CD14-positive monocyte (primary cell): ENCODE data around the gene IGFBP2. TPM values are rescaled to one million over a fixed set of nuclear protein-coding genes. Genes with fewer than 3 reads are reported as not detected.

Experiments used
- DNase-seq, 3 donors: peaks; one replicate each; pipeline ENCODE4 v3.0.0-alpha.2; 2011 to 2022
- H2AFZ ChIP-seq: 2 replicates; pipeline ENCODE4 v1.6.0; 2012; ENCODE audit warnings: mild to moderate bottlenecking, low read depth, low read length, inconsistent platforms; ENCODE audit not compliant: insufficient read depth, poor library complexity, severe bottlenecking
- H3K27ac ChIP-seq, 2 donors: 1 replicate in 1 of 2; 2 replicates in 1 of 2; pipeline ENCODE4 v1.5.1; 2012 to 2013; ENCODE audit warnings: low read length in 2 of 2, control low read depth in 1 of 2, inconsistent platforms in 1 of 2, low read depth in 1 of 2, mild to moderate bottlenecking in 1 of 2
- H3K27me3 ChIP-seq, 2 donors: one replicate each; pipeline versions ENCODE4 v1.6.0 to v1.6.1; 2011 to 2013; ENCODE audit warnings: low read length in 2 of 2; ENCODE audit not compliant: control insufficient read depth in 2 of 2, insufficient read depth in 2 of 2
- H3K36me3 ChIP-seq, 2 donors: replicated peaks in 1 of 2; 1 replicate in 1 of 2; 2 replicates in 1 of 2; pipeline versions ENCODE4 v1.5.1 to v1.6.1; 2012 to 2013; ENCODE audit warnings: low read length in 2 of 2, control low read depth in 1 of 2, inconsistent platforms in 1 of 2, mild to moderate bottlenecking in 1 of 2; ENCODE audit not compliant: insufficient read depth in 2 of 2, control insufficient read depth in 1 of 2
- H3K4me1 ChIP-seq, 2 donors: 1 replicate in 1 of 2; 2 replicates in 1 of 2; pipeline versions ENCODE4 v1.5.1 to v1.6.1; 2012 to 2013; ENCODE audit warnings: low read length in 2 of 2, control low read depth in 1 of 2, inconsistent platforms in 1 of 2, mild to moderate bottlenecking in 1 of 2, moderate library complexity in 1 of 2; ENCODE audit not compliant: insufficient read depth in 2 of 2, control insufficient read depth in 1 of 2
- H3K4me2 ChIP-seq: replicated peaks from 2 replicates; pipeline ENCODE3; 2012; ENCODE audit warnings: low read length, moderate library complexity, mild to moderate bottlenecking; ENCODE audit not compliant: poor library complexity, severe bottlenecking; ENCODE audit errors: extremely low read depth
- H3K4me3 ChIP-seq, 3 experiments: fragments of 200-600 bp in 1 of 3; sonication (generic) in 1 of 3; replicated peaks in 1 of 3; 1 replicate in 2 of 3; 2 replicates in 1 of 3; pipeline ENCODE4 v1.5.1; 2011 to 2013; ENCODE audit warnings: low read length in 3 of 3, mild to moderate bottlenecking in 3 of 3, control low read depth in 2 of 3, low read depth in 2 of 3, inconsistent platforms in 1 of 3, moderate library complexity in 1 of 3
- H3K79me2 ChIP-seq: 2 replicates; pipeline ENCODE4 v1.6.0; 2012; ENCODE audit warnings: mild to moderate bottlenecking, control low read depth, inconsistent platforms, low read length, moderate library complexity; ENCODE audit not compliant: insufficient read depth
- H3K9ac ChIP-seq: 2 replicates; pipeline ENCODE4 v1.6.0; 2017; ENCODE audit warnings: low read length, mild to moderate bottlenecking; ENCODE audit not compliant: insufficient read depth, poor library complexity, severe bottlenecking
- H3K9me3 ChIP-seq, 2 donors: replicated peaks in 1 of 2; 1 replicate in 1 of 2; 2 replicates in 1 of 2; pipeline versions ENCODE4 v1.5.1 to v1.6.1; 2012 to 2013; ENCODE audit warnings: low read length in 2 of 2, control low read depth in 1 of 2; ENCODE audit not compliant: control insufficient read depth in 1 of 2, insufficient read depth in 1 of 2
- H4K20me1 ChIP-seq: 2 replicates; pipeline ENCODE4 v1.6.0; 2012; ENCODE audit warnings: mild to moderate bottlenecking, low read length, control low read depth, moderate library complexity; ENCODE audit not compliant: insufficient read depth
- H3K27ac Mint-ChIP-seq, 7 donors: one replicate each; pipeline ENCODE4 v1.8.0; 2020; ENCODE audit warnings: mild to moderate bottlenecking in 7 of 7, mixed read lengths in 7 of 7, moderate library complexity in 6 of 7, inconsistent platforms in 2 of 7
- H3K27me3 Mint-ChIP-seq, 3 donors: one replicate each; pipeline ENCODE4 v1.8.0; 2021 to 2022; ENCODE audit warnings: low read depth in 3 of 3, mild to moderate bottlenecking in 3 of 3, mixed read lengths in 3 of 3, moderate library complexity in 3 of 3, inconsistent platforms in 1 of 3
- H3K36me3 Mint-ChIP-seq, 2 donors: one replicate each; pipeline ENCODE4 v1.8.0; 2020; ENCODE audit warnings: mixed read lengths in 2 of 2, inconsistent platforms in 1 of 2, mild to moderate bottlenecking in 1 of 2
- H3K4me1 Mint-ChIP-seq: one replicate; pipeline ENCODE4 v1.8.0; 2020; ENCODE audit warnings: mild to moderate bottlenecking, mixed read lengths
- H3K4me3 Mint-ChIP-seq, 2 donors: one replicate each; pipeline ENCODE4 v1.8.0; 2020; ENCODE audit warnings: mild to moderate bottlenecking in 2 of 2, mixed read lengths in 2 of 2, moderate library complexity in 1 of 2
- H3K9me3 Mint-ChIP-seq, 7 donors: one replicate each; pipeline ENCODE4 v1.8.0; 2020 to 2022; ENCODE audit warnings: mixed read lengths in 7 of 7, mild to moderate bottlenecking in 6 of 7, moderate library complexity in 6 of 7, inconsistent platforms in 2 of 7
- CTCF ChIP-seq: fragments of 200-600 bp; IDR thresholded peaks from one replicate; pipeline ENCODE4 v1.8.0; 2022; ENCODE audit warnings: antibody characterized with exemption, mild to moderate bottlenecking
- WGBS: methylation state at CpG from one replicate; pipeline ENCODE4 v1.1.5; 2013; ENCODE audit warnings: missing lambda C conversion rate; ENCODE audit not compliant: insufficient coverage; 5-methylcytosine and 5-hydroxymethylcytosine counted together
- intact Hi-C, 2 donors: fragments of 100-400 bp; cut with micrococcal nuclease; formaldehyde crosslinking; loops; one replicate each; pipeline versions ENCODE4 v1.15.0 to v1.15.1; 2023
- polyA plus RNA-seq, 3 donors: library from polyadenylated mRNA; depleted of rRNA in 1 of 3; unstranded in 2 of 3; stranded (reverse) in 1 of 3; fragments of 300-500 nt in 2 of 3; fragments of >200 nt in 1 of 3; fragmentation: Illumina TruSeq in 2 of 3; gene quantifications; 1 replicate in 2 of 3; 2 replicates in 1 of 3; pipeline ENCODE4 v1.2.3, GENCODE V29; 2012 to 2021

Gene IGFBP2
- polyA plus RNA-seq, 3 donors = 1.6 TPM; not detected in 2

- intact Hi-C loops = no loop called here
- no peaks in the 10 kb centered on the region for H3K9me3 ChIP-seq
- H3K27me3 ChIP-seq = no peaks in the 10 kb centered on the region
- H3K36me3 Mint-ChIP-seq = no peaks in the 10 kb centered on the region
- no peak overlapping the region for H3K9ac ChIP-seq
- H3K4me3 Mint-ChIP-seq = no peak overlapping the region
- peaks cover 14 to 19% (median 15%) of the 10 kb centered on the region in 3 donors for H3K27me3 Mint-ChIP-seq
- WGBS = 89% methylated on average over 6 of the region's 9 CpGs
- no peak overlapping the region for H3K4me2 ChIP-seq
- peaks cover 0 to 2% (median 0%) of the 10 kb centered on the region in 7 donors for H3K9me3 Mint-ChIP-seq
- H3K4me3 ChIP-seq = no peak overlapping the region
- H3K4me1 Mint-ChIP-seq = no peaks in the 10 kb centered on the region
- no peaks in the 10 kb centered on the region for H3K4me1 ChIP-seq
- no peak overlapping the region for H3K27ac Mint-ChIP-seq
- H2AFZ ChIP-seq = no peak overlapping the region
- TF ChIP-seq CTCF = no peak
- H3K27ac ChIP-seq = no peak overlapping the region
- no peaks in the 10 kb centered on the region for H3K79me2 ChIP-seq
- DNase-seq = no peak
- H4K20me1 ChIP-seq = no peaks in the 10 kb centered on the region
- H3K36me3 ChIP-seq = no peaks in the 10 kb centered on the region
Observed at GRCh38 chr2:216674376-216674775, 41.2 kb downstream of the IGFBP2 start.

- 92% methylated on average over 14 of the region's 17 CpGs for WGBS
Observed at GRCh38 chr2:216676630-216677029, 43.4 kb downstream of the IGFBP2 start.

More at GRCh38 chr2:216676630-216677029, 43.4 kb downstream of the IGFBP2 start:
- Histone ChIP-seq H3K36me3 (no peaks in the 10 kb centered on the region), H3K9me3 (no peaks in the 10 kb centered on the region), H2AFZ (no peak overlapping the region), H3K4me3 (no peak overlapping the region), H4K20me1 (no peaks in the 10 kb centered on the region), H3K4me1 (no peaks in the 10 kb centered on the region), H3K9ac (no peak overlapping the region), H3K79me2 (no peaks in the 10 kb centered on the region), H3K4me2 (no peak overlapping the region), H3K27ac (no peak overlapping the region), H3K27me3 (no peaks in the 10 kb centered on the region)
- Mint-ChIP-seq H3K27me3 (peaks cover 11 to 18% (median 12%) of the 10 kb centered on the region in 3 donors), H3K27ac (no peak overlapping the region), H3K9me3 (no peaks in the 10 kb centered on the region), H3K4me1 (no peaks in the 10 kb centered on the region), H3K4me3 (no peak overlapping the region), H3K36me3 (no peaks in the 10 kb centered on the region)
- intact Hi-C loops = no loop called here
- no peak for DNase-seq
- no peak for TF ChIP-seq CTCF
